ENCODE measurements around the gene UBL7.

Gene UBL7

DNA sequence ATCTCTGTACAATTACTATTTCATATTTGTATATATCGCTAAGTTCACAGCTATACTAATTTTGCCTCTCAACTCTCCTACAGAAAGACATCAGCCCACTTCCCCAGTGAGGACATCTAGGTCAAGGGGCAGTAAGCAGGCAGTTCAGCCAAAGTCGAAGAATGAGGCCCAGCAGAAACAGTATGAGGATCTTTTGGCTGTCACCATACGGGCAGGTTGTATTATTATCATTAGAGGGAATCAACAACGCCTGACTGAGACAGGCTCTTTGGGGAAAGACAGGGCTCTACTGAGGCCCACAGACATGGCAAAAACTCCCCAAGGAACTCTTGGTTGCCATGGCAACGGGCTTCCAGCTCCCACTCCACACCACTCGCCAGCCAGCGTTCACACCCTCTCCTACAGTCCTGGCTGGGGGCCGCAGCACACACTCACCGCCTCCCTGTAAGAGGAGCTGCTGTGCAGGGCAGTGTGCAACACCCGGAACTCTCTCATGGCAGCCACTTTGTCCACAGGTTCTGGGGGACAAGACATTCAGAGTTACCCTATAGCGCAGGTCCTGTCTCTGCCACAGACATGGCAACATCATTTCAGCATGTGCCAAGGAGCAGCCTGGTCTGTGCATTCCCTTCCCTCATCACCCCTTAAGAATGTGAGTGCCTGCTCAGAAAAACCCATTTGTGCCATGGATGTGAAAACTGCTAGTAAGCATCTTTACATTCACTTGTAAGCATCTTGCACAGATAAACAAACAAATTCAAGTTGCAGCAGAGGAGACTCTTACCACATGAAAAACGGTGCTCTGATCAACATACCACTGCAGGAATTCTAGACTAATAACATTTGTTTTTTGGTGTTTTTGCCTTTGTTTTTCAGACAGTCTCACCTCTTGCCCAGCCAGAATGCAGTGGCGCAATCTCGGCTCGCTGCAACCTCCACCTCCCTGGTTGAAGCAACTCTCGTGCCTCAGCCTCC, 8.8 kb downstream of the UBL7 start:
- TF ChIP-seq, protein P1, sequence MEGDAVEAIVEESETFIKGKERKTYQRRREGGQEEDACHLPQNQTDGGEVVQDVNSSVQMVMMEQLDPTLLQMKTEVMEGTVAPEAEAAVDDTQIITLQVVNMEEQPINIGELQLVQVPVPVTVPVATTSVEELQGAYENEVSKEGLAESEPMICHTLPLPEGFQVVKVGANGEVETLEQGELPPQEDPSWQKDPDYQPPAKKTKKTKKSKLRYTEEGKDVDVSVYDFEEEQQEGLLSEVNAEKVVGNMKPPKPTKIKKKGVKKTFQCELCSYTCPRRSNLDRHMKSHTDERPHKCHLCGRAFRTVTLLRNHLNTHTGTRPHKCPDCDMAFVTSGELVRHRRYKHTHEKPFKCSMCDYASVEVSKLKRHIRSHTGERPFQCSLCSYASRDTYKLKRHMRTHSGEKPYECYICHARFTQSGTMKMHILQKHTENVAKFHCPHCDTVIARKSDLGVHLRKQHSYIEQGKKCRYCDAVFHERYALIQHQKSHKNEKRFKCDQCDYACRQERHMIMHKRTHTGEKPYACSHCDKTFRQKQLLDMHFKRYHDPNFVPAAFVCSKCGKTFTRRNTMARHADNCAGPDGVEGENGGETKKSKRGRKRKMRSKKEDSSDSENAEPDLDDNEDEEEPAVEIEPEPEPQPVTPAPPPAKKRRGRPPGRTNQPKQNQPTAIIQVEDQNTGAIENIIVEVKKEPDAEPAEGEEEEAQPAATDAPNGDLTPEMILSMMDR (IDR thresholded peaks at IDR 0.05; ENCODE audit: borderline replicate concordance, insufficient read depth, low read depth, low read length): no peak
- no peak overlapping the region for H3K4me3 ChIP-seq (ENCODE audit: low read depth, low read length)

DNA sequence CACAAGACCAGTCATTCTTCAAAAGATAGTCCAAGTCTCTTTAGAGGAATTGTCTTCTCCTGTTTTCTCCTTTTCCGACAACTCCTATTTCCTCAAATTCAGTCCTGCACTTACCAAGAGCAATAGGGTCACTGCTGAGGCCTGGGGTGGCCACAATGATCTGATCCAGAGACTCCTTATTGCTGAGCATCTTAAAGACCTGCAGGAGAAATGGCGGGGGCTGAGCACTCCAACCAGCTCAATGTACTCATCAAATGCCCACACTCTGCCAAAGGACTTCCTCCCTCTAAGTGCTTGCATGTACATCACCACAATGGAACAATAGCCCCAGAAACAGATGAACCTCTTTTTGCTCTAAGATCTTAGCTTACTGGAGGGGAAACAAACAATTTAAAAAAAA, 9.6 kb downstream of the UBL7 start:
- TF ChIP-seq, protein P1 (IDR thresholded peaks at IDR 0.05; ENCODE audit: borderline replicate concordance, insufficient read depth, low read depth, low read length): no peak
- H3K4me3 ChIP-seq (ENCODE audit: low read depth, low read length): no peak overlapping the region

DNA sequence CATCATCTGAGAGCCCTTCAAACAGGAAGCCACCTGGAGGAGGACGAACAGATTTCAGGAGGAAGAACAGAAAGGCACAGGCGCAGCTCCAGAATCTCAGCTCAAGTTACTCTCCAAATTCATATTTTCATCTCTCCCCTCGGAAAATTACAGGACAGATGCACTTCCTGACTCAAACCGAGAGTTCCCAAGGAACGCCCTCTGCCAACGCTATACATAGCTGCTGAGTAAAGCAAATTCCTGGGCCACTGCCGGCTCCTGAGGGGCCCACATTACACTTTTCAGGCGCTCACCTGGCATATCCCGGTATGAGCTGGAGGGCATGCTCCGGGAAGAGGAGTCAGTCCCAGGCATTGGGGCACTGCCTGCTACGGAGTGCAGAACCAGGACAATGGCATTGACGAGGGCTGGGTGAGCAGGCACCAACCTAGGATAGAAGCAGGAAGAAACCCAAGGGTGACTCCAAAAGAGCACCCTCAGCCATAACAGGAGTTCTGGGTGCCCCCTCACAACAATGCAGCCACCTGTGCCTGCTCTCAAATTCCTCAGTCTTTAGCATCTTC, 11.2 kb downstream of the UBL7 start:
- TF ChIP-seq, protein P1 (IDR thresholded peaks at IDR 0.05; ENCODE audit: borderline replicate concordance, insufficient read depth, low read depth, low read length): no peak
- H3K4me3 ChIP-seq (ENCODE audit: low read depth, low read length): no peak overlapping the region

DNA sequence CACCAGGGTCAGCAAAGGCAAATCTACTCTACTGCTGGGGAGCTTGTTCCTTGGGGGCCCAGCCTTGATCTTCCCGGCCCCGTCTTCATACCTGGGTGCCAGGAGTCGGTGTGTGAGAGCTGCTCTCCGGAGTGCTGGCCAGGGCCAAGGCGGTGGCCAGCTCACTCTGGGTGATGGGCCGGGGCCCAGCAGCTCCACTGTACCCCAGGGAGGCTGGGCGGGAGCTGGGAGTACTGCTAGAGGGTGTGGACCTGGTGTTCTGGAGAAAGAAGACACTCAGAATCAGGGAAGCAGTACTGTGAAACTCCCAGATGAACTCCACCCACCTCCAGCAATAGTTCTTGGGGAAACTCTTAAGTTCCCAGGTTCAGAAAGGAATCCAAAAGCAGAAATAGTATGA, 11.9 kb downstream of the UBL7 start:
- TF ChIP-seq, protein P1 (IDR thresholded peaks at IDR 0.05; ENCODE audit: borderline replicate concordance, insufficient read depth, low read depth, low read length): no peak

DNA sequence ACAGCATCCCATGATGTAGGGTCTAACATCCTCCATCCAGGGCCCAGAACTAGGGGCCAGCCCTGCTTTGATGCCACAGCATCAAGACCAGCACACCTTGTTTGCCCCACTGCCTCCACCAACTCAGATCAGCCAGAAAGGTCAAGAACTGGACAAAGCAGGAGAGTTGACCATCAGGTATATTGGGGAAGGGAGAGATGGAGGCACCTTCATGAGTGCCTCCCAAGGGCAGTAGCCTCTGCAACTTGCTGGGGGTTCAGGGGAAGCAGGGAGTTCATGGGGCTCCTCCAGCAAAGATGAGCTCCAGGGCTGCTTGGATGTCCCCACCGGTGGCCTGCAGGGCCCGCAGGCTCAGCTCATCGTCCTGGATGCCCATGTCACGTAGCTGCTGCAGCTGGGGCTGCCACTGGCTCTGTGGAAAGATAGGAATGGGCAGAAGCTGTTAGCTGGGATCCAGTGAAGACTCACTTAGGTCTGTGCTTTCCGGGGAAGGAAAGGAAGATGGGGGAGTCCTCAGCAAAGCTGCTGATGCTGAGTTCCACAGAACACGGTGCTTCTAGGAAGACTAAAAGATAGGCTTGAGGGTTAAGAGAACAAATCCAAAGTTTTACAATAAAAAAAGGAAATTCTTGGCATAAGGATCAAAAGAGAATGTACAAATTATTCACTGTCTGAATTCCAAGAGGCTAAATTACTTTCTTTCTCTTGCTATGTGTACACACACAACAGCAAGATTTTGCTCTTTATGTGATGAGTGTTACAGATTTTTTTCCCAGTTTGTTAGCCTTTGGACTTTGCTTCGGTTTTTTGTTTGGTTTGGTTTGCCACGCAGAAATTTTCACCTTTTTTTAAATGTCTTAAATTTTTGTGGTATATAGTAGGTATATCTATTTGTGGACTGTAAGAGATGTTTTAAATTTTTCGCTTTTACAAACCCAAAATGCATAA, 14.9 kb downstream of the UBL7 start:
- TF ChIP-seq, protein P1 (IDR thresholded peaks at IDR 0.05; ENCODE audit: borderline replicate concordance, insufficient read depth, low read depth, low read length): no peak
- H3K4me3 ChIP-seq (ENCODE audit: low read depth, low read length): no peak overlapping the region

More for the DNA sequence above, 11.9 kb downstream of the UBL7 start:
- no peak overlapping the region for H3K4me3 ChIP-seq (ENCODE audit: low read depth, low read length)

DNA sequence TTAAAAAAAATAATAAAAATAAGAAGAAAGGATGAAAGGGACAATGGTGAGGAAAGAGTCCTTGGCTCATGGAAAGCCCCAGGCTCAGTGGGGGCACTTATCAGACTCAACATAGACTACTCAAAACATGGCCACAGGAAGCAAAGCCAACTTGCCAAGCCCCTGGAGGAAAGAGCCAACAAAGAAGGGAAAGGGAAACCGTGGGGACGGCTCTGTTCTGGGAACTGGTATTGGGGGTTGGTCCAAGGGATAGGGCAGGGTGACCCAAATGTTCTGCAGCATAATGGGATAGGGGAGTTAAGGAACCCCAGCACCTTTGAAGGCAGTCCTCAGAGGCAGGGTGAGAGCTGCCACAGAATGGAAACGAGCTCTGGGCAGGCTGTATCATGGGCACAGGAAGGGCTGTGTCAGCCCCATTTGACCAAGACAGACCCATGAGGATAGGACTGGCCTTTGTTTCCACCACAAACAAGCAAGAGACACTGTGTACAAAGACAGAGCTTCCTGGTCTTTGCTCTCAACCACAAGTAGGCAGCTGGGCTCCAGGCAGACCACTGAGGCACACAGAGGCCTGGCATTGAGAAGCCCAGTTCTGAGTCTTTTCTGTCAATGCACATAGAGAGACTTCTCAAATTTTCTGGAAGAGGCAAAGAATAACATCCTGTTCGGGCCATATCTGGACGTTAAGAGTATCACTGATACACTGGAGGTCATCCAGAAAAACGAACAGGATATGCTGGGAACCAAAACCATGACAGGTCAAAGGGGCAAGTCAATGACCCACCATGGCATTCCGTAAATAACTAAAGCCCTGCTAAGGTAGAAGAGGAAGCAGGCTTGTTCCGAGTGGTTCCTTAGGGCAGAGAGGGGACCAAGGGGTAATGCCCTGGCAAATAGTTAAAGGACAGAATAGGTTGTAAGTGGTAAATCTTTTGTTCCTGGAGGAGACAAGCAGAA, 16.6 kb downstream of the UBL7 start:
- TF ChIP-seq, protein P1 (IDR thresholded peaks at IDR 0.05; ENCODE audit: borderline replicate concordance, insufficient read depth, low read depth, low read length): no peak
- H3K4me3 ChIP-seq (ENCODE audit: low read depth, low read length): no peak overlapping the region

All from GM12875 (cell line).